HL-60/S4 treated with retinoic acid at 250 ng/mL for 4 days and 3 days (cell line): ENCODE data around the gene CIPC.

ENCODE experiments used
- in situ Hi-C: fragments of 300-500 bp; cut with MboI; formaldehyde crosslinking; loops from 2 replicates; pipeline ENCODE4 v1.7.0; 2022; ENCODE audit warnings: low sequenced_read_pairs

Gene CIPC

DNA sequence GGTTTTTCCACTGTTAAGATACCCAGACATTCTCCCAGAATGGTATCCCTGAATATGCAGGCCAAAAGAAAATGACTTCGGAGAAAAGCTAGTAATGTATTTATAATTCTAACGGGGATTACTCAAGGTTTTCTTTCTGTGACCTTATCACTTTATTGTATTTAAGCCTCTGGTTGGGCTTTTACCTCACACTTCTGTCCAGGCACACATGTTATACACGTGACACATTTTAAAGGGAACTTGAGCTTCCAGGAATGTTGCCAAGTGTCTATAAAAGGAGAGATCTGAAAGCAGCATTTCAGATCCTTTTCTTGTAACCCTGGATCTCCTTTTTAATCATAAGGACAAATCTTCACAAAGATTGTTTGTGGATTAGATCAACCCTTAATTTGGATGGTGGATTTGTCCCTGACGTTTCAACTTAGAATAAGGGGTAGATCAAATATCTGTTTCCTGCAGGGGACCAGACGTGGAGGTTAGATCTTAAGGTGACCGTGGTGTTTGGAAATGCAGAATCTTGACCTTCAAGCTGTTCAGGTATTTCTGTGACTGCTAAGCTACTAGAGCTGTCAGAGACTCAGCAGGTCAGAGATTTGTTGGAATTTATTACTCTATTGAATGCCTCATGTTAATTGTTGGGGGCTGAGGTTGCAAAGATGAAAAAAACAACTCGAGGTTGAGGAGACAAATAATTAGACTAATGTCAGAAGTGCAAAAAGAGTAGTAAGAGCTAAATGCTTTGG, 1.5 kb downstream of the CIPC start:
- in situ Hi-C loops = no loop called here

DNA sequence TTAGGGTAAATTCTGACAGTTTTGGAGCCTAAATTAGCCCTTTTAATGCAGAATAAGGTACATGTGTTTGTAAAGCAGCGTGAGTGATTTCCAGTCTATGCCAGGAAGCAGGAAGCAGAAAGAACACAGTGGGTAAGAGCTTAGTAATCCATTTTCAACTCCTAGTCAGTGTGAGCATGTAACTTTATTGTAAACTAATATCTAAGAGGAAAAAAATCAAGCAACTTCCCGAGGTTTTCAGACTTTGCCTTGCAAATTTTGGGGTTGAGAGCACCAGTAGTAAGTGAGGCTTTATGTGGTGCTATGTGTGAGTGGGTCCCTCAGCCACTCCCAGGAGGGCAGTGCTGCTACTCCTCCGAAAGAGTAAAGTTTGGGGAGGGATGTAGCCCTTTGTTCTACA, 2.9 kb downstream of the CIPC start:
- in situ Hi-C loops = no loop called here

DNA sequence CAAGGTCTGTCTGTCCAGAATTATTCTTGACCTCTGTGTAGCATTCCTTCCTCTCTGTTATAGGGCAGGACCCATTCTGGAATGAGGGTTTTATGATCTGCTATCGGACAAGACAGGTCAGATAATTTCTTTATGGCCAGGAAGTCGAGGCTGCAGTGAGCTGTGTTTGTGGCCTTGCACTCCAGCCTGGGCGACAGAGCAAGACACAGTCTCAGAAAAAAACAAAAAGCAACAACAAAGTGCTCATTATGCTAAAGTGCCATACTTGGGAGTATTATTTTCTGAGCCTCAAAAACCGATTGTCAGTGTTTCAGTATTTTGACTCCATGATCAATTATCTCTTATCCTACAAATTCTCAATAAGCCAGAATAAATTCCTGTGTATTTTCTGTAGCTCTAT, 4.1 kb downstream of the CIPC start:
- in situ Hi-C loops = no loop called here

DNA sequence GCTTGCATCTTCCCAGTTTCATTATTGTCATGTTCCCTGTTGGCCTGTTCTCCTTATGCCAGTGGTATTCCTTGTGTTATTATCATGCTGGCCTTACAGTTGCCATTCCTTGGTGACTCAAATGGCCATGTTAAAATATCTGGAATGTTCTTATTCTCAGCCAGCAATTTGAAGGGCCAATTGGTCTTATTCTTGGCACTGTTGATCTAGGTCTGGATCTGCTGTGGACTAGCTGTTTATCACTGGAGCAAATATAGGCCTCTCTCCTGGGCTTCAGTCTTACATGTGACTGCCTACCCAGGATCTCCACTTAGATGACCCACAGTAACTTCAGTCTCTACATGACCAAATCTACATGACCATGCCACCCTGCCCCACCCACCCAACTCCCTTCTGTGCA, 5.4 kb downstream of the CIPC start:
- in situ Hi-C loops = no loop called here

DNA sequence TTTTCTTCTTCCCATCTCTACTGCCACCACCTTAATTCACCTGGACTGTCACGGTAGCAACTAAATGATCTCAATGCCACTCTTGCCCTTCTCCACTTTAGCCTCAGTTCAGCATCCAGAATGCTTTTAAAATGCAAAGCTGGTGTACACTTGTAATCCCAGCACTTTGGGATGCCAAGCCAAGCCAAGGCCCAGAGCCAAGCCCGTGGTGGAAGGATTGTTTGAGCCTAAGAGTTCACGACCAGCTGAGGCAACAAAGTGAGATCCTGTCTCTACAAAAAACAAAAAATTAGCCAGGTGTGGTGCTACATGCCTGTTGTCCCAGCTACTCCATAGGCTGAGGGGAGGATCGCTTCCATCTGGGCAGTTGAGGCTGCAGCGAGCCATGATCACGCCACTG, 5.9 kb downstream of the CIPC start:
- in situ Hi-C loops = no loop called here

DNA sequence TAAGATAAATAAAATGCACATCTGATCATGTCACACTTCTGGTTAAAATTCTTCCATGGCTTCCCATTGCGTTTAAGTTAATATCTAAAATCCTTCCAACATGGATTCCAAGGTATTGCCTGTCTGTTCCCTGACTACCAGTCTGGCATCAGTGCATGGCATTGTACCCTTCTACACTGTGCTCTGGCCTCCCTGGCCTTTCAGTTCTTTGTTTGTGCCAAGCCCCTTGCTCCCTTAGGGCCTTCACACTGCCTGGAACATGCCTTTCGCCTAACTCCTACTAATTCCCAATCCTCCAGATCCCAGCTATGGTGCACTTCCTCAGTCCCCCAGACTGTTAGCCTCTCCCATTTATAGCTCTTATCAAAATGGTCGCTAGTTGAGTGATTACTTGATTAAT, 6.3 kb downstream of the CIPC start:
- in situ Hi-C loops = no loop called here

DNA sequence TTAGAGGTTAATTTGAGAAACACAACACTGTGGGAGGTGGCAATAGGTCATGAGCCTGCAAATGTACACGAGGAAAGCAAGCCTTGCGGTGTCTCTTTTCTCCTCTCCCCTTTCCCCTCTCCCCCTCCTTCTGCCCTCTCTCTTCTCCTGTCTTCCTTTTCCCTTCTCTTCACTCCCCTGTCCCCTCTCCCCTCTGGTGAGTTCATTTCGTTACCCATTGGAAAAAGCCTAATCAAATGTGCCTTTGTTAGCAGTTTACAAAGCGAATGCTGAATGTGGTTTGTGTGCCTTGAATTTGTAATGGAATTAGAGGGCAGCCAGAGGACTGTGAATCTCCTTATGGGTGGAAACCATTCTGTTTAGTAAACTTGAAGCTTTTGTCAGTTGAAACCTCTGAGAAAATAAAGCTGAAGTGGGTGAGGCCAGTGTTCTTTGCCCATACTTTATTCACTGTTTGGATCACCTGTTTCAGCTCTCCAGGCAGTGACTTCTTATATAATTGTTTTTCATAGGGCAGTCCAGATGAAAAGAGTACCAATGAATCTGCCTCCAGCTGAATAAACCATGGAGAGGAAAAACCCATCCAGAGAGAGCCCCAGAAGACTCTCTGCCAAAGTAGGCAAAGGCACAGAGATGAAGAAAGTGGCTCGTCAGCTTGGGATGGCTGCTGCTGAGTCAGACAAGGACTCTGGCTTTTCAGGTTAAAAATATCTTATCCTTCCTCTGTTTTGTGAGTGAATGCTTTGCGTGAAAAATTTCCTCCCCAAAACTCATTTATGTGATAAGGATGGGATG, 7.3 kb downstream of the CIPC start:
- in situ Hi-C loops = no loop called here

DNA sequence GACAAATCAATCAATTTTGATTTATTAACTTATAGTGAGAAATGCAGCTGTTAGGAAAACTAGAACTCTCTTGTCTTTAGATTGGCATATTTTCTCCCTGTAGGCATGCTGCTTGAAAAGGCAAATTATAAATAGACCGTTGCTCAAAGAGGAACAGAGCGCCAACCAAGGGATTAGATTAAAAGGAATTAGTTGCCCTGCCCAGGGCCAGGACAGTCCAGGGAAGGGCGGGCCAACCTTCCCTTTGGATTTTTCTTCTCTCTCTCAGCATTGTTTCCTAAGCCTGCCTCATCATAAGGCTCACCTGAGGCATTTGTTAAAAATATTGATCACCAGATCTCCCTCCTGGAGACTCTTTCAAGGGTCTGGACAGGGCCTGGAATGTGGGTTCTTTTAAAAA, 8.6 kb downstream of the CIPC start:
- in situ Hi-C loops = no loop called here

DNA sequence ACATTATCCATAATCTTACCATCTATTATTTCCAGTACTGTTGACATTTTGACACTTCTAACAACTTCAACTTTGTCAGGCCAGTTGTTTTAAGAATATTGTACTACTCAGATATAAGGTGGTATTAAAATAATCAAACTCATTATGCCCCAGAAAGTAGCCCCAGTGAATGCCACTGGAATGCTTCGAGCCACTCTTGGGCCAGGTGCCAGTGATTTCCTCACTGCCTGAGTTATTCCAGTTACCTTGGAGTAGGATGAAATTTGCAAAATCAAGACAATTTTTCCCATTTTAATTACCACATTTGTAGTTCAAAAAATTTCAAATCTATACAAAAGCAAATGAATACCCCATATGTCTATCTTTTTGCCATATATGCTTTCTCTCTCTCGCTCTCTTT, 9.2 kb downstream of the CIPC start:
- in situ Hi-C loops = no loop called here

DNA sequence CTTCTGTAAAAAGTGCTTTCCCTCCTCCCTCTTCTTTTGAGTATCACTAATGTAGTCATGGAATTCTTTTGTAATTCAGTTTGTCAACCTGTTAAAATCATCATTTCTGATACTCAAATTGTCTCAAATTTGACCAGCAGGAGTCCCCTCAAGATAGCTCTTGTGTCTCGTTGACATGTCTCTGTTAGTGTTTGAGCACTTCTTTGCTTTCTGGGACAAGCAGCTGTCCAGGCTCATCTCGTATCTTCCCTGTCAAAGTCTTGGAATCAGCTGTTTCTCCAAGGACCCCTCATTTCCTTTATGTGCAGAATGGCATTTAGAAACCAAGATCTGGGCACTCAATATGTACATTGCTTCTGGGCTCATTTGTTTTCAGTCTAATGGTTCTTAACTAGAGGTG, 10.7 kb downstream of the CIPC start:
- in situ Hi-C loops = no loop called here

DNA sequence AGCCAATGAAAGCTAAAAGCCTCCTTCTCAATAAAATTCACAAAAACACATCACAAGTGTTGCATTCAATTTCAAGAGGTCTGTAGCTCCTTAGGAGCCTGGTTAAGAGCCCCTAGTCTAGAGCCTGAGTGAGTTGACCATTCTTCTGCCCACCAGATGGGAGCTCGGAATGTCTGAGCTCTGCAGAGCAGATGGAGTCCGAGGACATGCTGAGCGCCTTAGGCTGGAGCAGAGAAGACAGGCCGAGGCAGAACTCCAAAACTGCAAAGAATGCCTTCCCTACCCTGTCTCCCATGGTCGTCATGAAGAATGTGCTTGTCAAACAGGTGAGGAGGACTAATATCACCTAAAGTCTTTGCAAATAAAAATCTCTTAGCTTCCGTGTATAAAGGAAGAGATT, 11.6 kb downstream of the CIPC start:
- in situ Hi-C loops = no loop called here

DNA sequence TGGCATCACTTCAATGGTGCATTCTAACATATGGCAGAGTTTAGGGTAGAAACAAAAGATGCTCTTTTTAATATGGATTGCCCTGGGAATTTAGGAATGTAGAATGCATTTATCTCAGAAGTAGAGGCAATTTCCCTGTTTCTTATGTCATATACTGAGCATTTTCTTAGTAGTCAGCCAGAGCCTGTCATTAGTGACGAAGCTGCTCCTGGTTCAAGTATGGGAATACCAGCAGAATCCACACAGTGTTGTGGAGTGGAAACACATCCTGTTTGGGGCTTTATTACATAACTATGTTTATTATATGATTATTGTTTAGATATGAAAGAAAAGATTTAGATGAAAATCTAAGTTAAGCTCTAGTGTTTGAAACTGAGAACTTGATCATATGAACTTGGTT, 12.2 kb downstream of the CIPC start:
- in situ Hi-C loops = no loop called here

DNA sequence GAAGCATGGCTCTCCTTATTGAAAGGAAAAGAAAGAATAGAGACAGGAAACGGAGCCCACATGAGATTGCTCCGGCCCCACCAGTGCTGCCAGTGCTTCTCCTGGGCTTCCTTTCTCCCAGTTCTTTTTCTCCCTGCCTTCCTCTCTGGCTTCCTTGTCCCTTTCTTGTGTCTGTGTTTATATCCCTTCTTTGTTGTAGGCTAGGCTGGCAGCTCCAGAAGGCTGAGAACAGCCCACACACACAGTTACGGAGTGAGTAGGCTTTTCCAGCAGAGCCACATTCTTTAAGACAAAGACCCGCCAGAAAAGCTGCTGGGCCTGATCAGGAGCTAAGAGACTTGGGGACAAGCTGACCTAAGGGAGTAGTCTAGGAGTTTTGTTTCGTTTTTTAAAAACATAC, 13.0 kb downstream of the CIPC start:
- in situ Hi-C loops = no loop called here

DNA sequence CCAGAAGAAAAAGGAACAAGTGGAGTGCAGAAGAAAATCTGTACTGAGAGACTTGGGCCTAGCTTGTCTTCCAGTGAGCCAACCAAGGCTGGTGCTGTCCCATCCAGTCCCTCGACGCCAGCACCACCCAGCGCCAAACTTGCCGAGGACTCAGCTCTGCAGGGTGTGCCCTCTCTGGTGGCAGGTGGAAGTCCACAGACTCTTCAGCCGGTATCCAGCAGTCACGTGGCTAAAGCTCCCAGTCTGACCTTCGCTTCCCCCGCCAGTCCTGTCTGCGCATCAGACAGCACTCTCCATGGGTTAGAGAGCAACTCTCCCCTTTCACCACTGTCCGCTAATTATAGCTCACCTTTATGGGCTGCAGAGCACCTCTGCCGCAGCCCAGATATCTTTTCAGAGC, 15.6 kb downstream of the CIPC start:
- in situ Hi-C loops = no loop called here

DNA sequence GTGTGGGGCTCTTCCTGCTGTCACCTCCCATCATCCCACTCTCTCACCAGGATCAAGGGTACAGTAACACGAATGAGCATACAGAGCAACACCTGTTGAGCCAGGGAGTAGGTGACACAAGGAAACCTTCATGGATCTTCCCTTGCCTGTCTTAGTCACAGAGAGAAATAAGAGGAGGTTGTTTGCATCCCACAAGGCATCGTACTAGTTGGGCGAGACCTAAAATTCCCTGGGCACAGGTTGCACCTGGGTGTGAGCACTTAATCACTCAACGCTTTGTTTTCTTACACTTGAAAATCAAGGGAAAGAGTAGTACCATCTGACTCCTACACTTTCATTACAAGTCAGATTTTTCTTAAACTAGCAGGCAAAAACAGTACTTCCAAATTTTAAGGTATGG, 16.6 kb downstream of the CIPC start:
- in situ Hi-C loops = no loop called here

DNA sequence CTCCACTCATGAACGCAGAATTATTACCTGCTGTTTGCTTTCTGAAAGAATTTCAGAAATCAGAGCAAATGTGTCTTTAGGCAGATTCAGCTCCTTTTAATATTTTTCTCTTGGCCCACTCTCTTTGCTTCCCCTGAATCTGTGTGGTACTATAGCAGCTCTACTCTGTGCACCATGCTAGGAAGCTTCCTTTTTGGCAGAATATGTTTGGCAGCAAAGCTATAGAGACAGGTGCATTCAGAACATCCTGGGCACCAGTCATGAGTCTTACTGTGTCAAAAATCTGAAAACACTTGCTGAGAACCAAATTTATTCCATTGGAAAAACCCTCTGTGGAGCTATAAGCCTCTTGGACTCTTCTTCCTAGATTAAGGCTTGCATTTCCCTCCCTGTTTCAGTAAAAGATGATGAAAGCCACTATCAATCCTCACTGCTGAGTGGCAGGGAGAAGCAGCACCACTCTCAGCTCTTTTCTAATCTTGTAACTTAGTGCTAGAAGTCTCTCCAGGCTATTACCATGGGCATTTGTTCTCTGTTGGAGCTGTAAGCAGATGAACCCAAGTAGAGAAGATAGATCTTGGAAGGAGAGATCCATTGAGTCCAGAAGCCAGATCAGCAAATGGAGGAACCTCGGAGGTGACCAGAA, 18.2 kb downstream of the CIPC start:
- in situ Hi-C loops = no loop called here

DNA sequence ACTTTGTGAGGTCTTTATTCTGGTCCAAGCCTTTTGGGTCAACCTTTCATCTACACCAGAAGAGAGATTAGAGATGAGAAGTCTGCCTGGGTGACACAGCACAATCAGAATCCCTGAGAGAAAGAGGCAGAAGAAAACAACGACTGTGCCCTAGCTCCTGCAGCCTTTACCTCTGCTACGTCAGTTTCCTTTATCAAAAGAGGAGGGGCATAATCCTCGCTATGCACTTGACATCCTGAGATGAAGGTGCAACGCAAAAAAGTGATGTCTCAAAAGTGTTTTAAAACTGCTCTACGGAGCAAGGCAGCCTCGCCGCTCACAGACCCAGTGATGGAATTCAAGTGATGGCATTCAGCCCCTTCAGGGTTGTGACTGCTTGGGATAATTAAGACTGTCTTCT, 21.8 kb downstream of the CIPC start:
- in situ Hi-C loops = no loop called here

DNA sequence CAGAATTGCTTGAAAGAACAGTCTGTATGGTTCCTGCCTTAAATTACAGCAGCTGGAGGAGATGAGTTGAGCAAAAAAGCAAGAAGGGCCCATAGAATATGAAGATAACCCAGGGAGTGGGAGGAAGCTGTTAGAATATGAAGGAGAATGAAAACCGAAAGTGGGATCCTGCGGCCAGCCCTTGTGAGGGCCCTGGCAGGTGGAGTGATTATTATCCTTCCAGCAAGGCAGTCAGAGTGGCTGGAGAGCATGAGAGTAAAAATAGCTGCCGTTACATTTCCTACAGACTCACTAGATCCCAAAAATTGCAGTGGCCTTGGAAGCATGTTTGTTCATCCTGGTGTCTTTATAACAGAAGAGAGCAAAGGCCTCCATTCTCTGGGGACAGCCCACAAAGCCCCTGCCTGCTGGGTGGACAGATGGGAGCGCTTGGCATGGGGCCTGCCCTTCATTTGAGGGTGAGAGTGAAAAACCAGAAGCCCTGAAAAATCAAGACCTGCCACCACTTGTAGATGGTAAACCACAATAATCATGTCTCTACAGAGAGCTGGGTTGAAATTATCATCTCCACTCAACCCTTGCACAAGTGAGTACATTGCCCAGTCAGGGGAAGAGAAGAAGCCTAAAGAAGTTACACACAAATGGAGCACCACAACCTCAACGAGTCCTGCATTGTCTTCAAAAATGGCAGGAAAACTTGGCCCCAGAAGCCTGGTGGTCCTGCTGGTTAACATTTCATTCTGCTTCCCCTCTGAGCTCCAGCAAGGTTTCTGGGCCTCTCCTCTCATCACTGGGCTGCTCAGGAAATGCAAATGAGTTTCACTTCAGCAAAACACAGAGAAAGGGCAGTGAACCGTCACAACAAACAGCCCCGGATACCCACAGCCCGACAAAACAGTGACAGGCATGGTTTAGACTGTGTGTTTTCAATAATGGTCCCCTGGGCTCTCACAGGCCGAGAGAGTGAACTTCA, 23.0 kb downstream of the CIPC start:
- in situ Hi-C loops = no loop called here

DNA sequence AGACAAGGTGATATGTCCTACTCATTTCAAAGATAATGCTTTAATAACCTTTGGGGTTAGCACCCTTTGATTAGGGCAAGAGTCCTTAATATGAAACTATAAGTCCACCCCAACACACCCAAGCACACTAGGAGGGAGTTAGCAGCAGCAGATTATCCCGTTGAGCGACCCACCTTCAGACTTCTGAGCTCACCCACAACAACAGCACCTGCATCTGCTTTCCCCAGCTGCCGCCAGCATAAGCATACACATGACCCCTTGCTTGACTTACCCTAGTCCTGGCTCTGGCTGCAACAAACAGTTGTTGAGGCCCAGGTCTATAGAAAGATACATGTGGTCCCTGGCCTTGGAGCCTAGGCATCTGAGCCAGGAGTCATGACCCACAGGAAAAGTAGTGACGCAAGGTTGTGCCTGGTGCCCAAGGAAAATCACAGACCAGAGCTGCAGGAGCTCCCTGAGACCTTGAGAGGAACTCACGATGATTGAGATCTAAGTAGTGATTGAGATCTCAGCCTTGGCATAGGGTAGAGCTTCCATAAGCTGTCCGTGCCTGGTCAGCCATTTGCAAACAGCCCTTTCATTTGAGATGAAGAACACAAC, 24.6 kb downstream of the CIPC start:
- in situ Hi-C loops = no loop called here
